Mucosa of descending colon (tissue), 3 donors: ENCODE data around the gene NUP98. TPM values are rescaled to one million over a fixed set of nuclear protein-coding genes. Genes with fewer than 3 reads are reported as not detected.
"Not testable (repeated sequence)": the region's sequence is repeated elsewhere in the genome, so short reads cannot be mapped to it uniquely, and the experiment has no call there.

Experiments
- ATAC-seq: fragments of 200-7000 bp; cut with Tn5 transposase; one replicate; pipeline ENCODE4 v1.9.1; 2020; ENCODE audit warnings: mild to moderate bottlenecking, moderate library complexity
- DNase-seq, 3 donors: peaks; one replicate each; pipeline ENCODE4 v3.0.0-alpha.2; 2020
- H3K36me3 ChIP-seq: fragments of 200-600 bp; one replicate; pipeline ENCODE4 v1.8.0; 2021; ENCODE audit warnings: low read depth, mild to moderate bottlenecking
- H3K4me1 ChIP-seq: fragments of 200-600 bp; one replicate; pipeline ENCODE4 v1.8.0; 2021; ENCODE audit warnings: low read depth, mild to moderate bottlenecking
- H3K4me3 ChIP-seq: fragments of 200-600 bp; one replicate; pipeline ENCODE4 v1.8.0; 2021; ENCODE audit warnings: mild to moderate bottlenecking
- H3K9me3 ChIP-seq: fragments of 200-600 bp; one replicate; pipeline ENCODE4 v1.8.0; 2021; ENCODE audit warnings: mild to moderate bottlenecking
- CTCF ChIP-seq: fragments of 200-600 bp; IDR thresholded peaks from one replicate; pipeline ENCODE4 v1.8.0; 2022; ENCODE audit warnings: antibody characterized with exemption, mild to moderate bottlenecking
- intact Hi-C, 2 donors: fragments of 100-400 bp; cut with DNase I in 1 of 2; cut with micrococcal nuclease in 1 of 2; formaldehyde crosslinking; loops; one replicate each; pipeline versions ENCODE4 v1.11.0 to v1.11.1; 2022; cut with DNase I, micrococcal nuclease
- total RNA-seq, 3 donors: library from RNA; stranded (reverse); fragmentation: NEBNext Ultra II Directional in 2 of 3; extraction: Animal tissue kit (Norgen Biotek cat#: 25700) in 2 of 3; gene quantifications; one replicate each; pipeline versions ENCODE4 v1.2.1 to v1.2.4, GENCODE V29; 2021 to 2023
- donor health status: DM: no; HTN: no; CAD: no; lungs with moderate emphysema.
- donor health status: DM: no; HTN: no; CAD: no.
- donor health status: DM: no; HTN: yes; CAD: no.

NUP98 gene
- total RNA-seq, 3 donors from 2014 or later: 53.7 to 69.7 (median 60.6) TPM

GRCh38 chr11:3822312-3822711 lies 25.0 kb upstream of the NUP98 start:
- Histone ChIP-seq H3K4me3 (no peak overlapping the region), H3K36me3 (no peaks in the 10 kb centered on the region), H3K4me1 (no peaks in the 10 kb centered on the region), H3K9me3 (no peaks in the 10 kb centered on the region)
- DNase-seq: no peak
- no peak for ATAC-seq
- intact Hi-C loops: no loop called here
- TF ChIP-seq CTCF: no peak

GRCh38 chr11:3820971-3821370 lies 23.6 kb upstream of the NUP98 start:
- H3K4me3 ChIP-seq: no peak overlapping the region
- no peaks in the 10 kb centered on the region for H3K4me1 ChIP-seq
- no peak for DNase-seq
- no peak for TF ChIP-seq CTCF
- H3K36me3 ChIP-seq: no peaks in the 10 kb centered on the region
- intact Hi-C loops: no loop called here
- ATAC-seq: no peak
- no peaks in the 10 kb centered on the region for H3K9me3 ChIP-seq

- Histone ChIP-seq H3K36me3 (no peaks in the 10 kb centered on the region), H3K4me3 (no peak overlapping the region), H3K9me3 (no peaks in the 10 kb centered on the region), H3K4me1 (no peaks in the 10 kb centered on the region)
- intact Hi-C loops: no loop called here
- no peak for ATAC-seq
- no peak for TF ChIP-seq CTCF
- DNase-seq: no peak
Measured at GRCh38 chr11:3817181-3817800, 19.9 kb upstream of the NUP98 start.

GRCh38 chr11:3816673-3817072 lies 19.3 kb upstream of the NUP98 start:
- H3K4me1 ChIP-seq: no peaks in the 10 kb centered on the region
- no peaks in the 10 kb centered on the region for H3K9me3 ChIP-seq
- no peak for TF ChIP-seq CTCF
- intact Hi-C loops: no loop called here
- no peak overlapping the region for H3K4me3 ChIP-seq
- DNase-seq (no peak), ATAC-seq (no peak)
- H3K36me3 ChIP-seq: no peaks in the 10 kb centered on the region

- H3K9me3 ChIP-seq: no peaks in the 10 kb centered on the region
- DNase-seq: no peak
- intact Hi-C loops: no loop called here
- no peak for TF ChIP-seq CTCF
- H3K4me3 ChIP-seq: no peak overlapping the region
- ATAC-seq: no peak
- no peaks in the 10 kb centered on the region for H3K36me3 ChIP-seq
- H3K4me1 ChIP-seq: no peaks in the 10 kb centered on the region
Measured at GRCh38 chr11:3815845-3816244, 18.5 kb upstream of the NUP98 start.

- DNase-seq, H3K4me3 ChIP-seq, ATAC-seq, intact Hi-C loops, H3K4me1 ChIP-seq, H3K9me3 ChIP-seq, H3K36me3 ChIP-seq: not testable (repeated sequence)
Measured at GRCh38 chr11:3814832-3815231, 17.5 kb upstream of the NUP98 start.
